ENCODE results near the gene NLK.
"Not testable (repeated sequence)": the region's sequence is repeated elsewhere in the genome, so short reads cannot be mapped to it uniquely, and the experiment has no call there.

The NLK gene

DNA sequence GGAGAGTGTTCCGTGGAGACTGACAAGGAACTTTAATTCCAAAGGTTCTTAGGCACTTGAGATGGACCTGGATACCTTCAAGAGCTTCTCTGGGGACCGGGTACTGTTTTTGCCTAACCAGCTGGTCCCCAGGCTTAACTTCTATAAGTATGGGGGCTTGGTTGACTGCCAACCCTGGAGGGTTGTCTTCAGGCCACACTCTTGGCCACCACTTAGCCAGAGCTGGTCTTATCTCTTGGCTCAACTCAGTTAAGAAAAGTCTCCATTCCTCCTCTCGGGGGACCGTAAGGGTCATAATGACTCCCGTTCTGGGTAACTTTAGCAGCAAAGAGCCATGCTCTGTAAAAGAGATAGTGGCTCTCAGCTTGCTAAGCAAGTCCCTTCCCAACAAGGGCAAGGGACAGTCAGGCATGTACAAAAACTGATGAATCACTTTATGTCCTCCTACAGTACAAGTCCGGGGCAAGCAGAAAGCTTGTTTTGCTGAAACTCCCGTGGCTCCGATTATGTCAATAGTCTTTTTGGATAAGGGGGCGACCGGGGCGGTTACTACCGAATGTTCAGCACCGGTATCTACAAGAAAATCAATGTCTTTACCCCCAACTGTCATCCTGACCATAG, 193.7 kb downstream of the NLK start:
- DNase-seq, result not testable (repeated sequence)

DNA sequence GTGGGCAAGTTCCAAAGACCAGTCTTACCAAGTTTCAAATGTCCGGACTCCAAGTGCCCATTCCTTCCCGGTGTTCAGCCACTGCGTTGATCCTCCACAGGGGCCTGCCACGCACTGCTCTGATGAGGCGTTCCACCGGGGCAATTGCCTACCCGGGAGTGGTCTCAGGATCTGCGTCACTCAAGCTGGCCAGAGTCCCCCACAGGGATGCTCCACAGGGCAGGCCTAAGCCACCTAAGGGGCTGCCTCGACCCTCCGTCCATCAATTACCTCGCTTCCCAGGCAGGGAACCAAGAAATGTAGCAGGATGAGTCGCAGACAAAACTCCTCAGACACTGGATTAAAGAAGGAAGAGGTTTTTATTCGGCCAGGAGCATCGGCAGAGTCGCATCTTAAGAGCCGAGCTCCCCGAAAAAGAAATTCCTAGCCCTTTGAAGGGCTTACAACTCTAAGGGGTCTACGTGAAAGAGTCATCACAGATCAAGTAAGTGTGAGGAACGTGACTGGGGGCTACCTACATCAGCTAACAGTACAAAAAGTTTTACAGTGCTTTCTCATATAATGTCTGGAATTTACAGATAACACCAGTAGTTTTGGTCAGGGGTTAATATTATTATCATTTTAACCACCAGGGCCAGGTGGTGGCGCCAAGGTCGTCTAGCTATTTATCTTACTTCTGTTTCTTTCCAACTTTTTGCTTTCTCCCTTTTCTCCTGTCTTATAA, 196.2 kb downstream of the NLK start:
- not testable (repeated sequence) for DNase-seq

DNA sequence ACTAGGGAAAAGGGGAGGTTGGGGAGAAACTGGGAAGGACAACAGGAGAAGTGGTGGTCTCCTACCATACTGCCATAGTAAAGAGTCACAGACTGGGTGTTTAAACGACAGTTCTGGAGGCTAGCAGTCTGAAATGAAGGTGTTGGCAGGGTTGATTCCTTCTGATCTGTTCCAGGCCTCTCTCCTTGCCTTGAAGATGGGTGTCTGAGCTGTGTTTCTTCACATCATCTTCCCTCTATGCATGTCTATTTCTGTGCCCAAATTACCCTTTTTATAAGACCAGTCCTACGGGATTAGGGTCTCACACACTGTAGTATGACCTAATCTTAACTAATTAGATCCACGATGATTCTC, 196.8 kb downstream of the NLK start:
- DNase-seq, result no peak

DNA sequence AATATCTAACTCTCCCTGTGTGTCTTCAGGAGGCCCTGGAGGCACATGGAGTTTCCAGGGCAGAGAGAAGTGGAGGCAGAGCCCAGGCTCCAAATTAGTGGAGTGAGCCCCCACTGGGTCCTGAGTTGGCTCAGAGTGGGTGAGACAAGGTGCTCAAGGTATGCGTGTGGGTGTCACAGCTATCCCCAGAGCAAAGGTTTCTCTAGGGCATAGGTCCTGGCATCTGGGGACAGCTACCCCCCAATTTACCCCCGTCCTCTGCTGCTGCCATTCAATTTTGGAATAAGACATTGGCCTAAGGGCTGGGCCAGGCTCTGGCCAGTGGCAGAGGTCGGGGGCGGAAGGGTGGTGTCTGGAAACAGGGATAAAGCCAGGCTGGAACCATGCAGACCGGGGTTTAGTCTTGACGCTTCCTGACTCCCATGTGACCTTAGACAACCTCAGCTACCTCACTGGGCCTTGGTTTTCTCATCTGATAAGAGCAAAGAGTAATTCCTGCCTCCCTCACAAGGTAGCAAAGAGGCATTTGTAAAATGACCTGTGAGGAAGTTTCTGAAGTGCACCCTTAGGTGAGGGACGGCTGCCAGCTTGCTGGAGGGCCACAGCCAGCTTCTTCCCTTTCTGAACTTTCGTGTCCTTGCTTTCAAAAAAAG, 198.3 kb downstream of the NLK start:
- no peak for DNase-seq

DNA sequence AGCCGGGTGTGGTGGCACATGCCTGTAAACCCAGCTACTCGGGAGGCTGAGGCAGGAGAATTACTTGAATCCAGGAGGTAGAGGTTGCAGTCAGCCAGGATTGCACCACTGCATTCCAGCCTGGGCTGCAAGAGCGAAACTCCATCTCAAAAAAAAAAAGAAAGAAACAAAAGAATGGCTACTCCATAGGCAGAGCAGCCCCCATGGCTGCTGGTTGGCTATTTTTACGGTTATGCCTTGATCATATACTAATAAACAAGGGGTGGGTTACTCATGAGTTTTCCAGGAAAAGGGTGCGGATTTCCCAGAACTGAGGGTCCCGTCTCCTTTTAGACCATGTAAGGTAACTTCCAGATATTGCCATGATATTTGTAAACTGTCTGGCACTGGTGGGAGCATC, 200.3 kb downstream of the NLK start:
- no peak for DNase-seq

DNA sequence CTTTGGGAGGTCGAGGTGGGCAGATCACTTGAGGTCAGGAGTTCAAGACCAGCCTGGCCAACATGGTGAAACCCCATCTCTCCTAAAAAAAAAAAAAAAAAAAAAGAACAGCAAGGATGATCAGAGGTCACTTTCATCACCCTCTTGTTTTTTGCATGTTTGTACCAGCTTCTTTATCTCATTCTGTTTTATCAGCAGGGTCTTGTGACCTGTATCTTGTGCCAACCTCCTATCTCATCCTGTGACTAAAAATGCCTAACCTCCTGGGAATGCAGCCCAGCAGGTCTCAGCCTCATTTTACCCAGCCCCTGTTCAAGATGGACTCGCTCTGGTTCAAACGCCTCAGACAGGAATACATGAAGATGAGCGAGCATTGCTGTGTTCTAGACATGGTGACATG, 200.8 kb downstream of the NLK start:
- DNase-seq, result not testable (repeated sequence)

DNA sequence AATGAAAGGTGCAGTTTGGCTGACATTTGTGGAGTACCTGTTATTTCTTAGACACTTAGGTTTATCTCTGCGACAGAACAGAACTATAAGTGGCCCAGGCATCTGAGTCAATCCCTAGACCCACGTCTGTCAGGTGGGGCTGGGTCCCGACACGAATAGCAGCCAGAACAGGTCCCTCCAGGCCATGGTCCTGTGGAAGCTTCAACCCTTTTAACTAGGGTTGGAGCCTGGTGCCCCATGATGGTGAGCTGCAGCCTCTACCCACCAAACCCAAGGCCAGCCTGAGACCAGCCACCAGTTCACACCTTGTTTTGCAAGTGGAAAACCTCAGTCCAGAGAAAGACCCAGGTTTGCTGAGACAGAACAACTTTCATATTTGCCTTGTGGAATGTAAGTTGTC, 202.0 kb downstream of the NLK start:
- DNase-seq, result no peak

All from CD4-positive, alpha-beta T cell treated with Interleukin-17A for 1 hour (primary cell).